ENCODE measurements around the gene NALCN.

GRCh38 chr13:101058841-101059240 is 357.5 kb downstream of the NALCN start:
- TF ChIP-seq CTCF (IDR thresholded peaks at IDR 0.05) (no peak), EP300 (IDR thresholded peaks at IDR 0.05) (no peak), POLR2A (IDR thresholded peaks at IDR 0.05) (no peak), POLR2AphosphoS5 (IDR thresholded peaks at IDR 0.05) (no peak)

Measured in suprapubic skin (tissue), 4 donors.